Measurements from ENCODE around the gene PLA2G7. TPM values are rescaled to one million over a fixed set of nuclear protein-coding genes. Genes with fewer than 3 reads are reported as not detected.

The PLA2G7 gene
- not detected in 2 replicates for total RNA-seq

GRCh38 chr6:46734867-46735719 lies at the start of gene PLA2G7:
PLA2G7 (minus strand) TSS chr6:46735375; CDS start chr6:46722891, 12,484 bp downstream.

DNA sequence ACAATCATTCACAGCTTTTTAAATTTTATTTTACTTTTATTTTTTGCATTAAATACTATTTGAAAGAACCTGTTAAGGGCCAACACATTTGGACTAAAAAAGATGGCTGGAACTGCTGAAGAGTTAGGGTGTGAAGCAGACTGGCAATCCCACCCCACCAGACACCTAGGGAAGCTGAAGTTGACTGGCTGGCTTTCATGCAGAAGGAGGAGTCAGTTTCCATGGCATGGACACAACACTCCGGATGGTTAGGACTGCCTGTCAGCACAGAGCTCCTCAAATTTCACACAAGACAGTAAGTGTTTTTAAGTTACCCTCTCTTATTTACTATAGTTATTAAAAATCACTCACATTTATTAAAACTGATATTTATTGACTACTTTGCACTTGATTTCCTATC lies 11.5 kb upstream of the PLA2G7 start, which contains the start of gene ANKRD66:
ANKRD66 (plus strand) TSS at position 238 of the 400 bp plus-strand sequence. CDS start 5,016 bp downstream, outside the sequence.

DNA sequence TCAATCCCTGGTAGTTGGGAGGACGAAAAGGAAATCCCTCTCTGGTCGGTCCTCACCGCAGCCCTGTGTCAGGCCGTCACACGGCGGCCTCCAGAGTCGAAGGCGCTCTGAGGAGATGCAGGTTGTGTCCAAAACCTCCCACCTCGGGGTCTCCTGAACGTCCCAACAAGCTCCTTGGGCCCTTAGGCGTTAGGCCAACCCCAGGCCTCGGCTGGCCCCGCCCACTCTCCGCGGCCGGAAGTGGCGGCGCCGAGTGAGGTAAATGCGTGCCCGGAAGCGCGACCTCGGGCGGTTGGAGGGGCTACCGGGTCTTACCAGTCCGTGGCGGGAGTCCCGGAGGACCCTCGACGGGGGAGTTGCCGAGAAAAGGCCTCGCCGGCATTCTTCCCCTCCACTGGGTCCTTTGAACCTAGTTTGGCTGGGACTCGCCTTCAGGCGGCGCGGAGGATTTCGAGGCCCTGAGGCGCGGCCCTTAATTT lies 47.5 kb downstream of the PLA2G7 start, which contains the start of gene TDRD6:
TDRD6 (plus strand) TSS at position 267 of the 479 bp plus-strand sequence. CDS start 244 bp downstream, outside the sequence.

Other genes with a start within 250 kb of the PLA2G7 start
- 11.2 and 11.7 TPM in 2 replicates for gene RCAN2, start 243.9 kb downstream of the PLA2G7 start, total RNA-seq
- 0.58 and 1.1 TPM in 2 replicates for gene CYP39A1, start 82.6 kb downstream of the PLA2G7 start, total RNA-seq
- gene SLC25A27, start 82.4 kb downstream of the PLA2G7 start, total RNA-seq = 1.2 TPM in 1 of 2 replicates, not detected in the other
- gene TDRD6, start 47.5 kb downstream of the PLA2G7 start, total RNA-seq = not detected in 2 replicates
- gene ANKRD66, start 11.6 kb upstream of the PLA2G7 start, total RNA-seq = not detected in 2 replicates
- gene MEP1A, start 58.0 kb upstream of the PLA2G7 start, total RNA-seq = not detected in 2 replicates
- gene ADGRF5, start 186.6 kb upstream of the PLA2G7 start, total RNA-seq = not detected in 2 replicates